COLO829 (cell line): ENCODE results near the gene ZNF318.
"Not testable (repeated sequence)": the region's sequence is repeated elsewhere in the genome, so short reads cannot be mapped to it uniquely, and the experiment has no call there.

Experiments used
- DNase-seq: peaks from one replicate; pipeline ENCODE4 v3.0.0; 2012; ENCODE audit warnings: low spot score

The ZNF318 gene

GRCh38 chr6:43369174-43370002 is at the start of gene ZNF318:
Gene ZNF318 (minus strand): TSS chr6:43369647. CDS start chr6:43369365, 282 bp downstream.
- peak; percentile 93 for DNase-seq

- DNase-seq = no peak
These were observed 47.5 kb upstream of the ZNF318 start for GRCh38 chr6:43416935-43417334.

- not testable (repeated sequence) for DNase-seq
These were observed 45.8 kb upstream of the ZNF318 start for GRCh38 chr6:43415275-43415674.

GRCh38 chr6:43413002-43413401 is 43.6 kb upstream of the ZNF318 start:
- DNase-seq = no peak

GRCh38 chr6:43412541-43412940 is 43.1 kb upstream of the ZNF318 start:
- DNase-seq = no peak

- DNase-seq = not testable (repeated sequence)
These were observed 41.3 kb upstream of the ZNF318 start for GRCh38 chr6:43410776-43411175.

- DNase-seq = no peak
These were observed 38.8 kb upstream of the ZNF318 start for GRCh38 chr6:43408259-43408658.

- no peak for DNase-seq
These were observed 37.8 kb upstream of the ZNF318 start for GRCh38 chr6:43407296-43407695.

GRCh38 chr6:43405354-43405753 is 35.9 kb upstream of the ZNF318 start:
- no peak for DNase-seq

GRCh38 chr6:43402820-43403219 is 33.4 kb upstream of the ZNF318 start:
- DNase-seq = no peak

- no peak for DNase-seq
These were observed 32.3 kb upstream of the ZNF318 start for GRCh38 chr6:43401730-43402129.

GRCh38 chr6:43399932-43400487 is 30.6 kb upstream of the ZNF318 start:
- no peak for DNase-seq

GRCh38 chr6:43396408-43397149 is 27.1 kb upstream of the ZNF318 start:
- DNase-seq = no peak

- no peak for DNase-seq
These were observed 26.3 kb upstream of the ZNF318 start for GRCh38 chr6:43395776-43396175.

- DNase-seq = no peak
These were observed 25.5 kb upstream of the ZNF318 start for GRCh38 chr6:43394982-43395381.

GRCh38 chr6:43393602-43394001 is 24.2 kb upstream of the ZNF318 start:
- DNase-seq = no peak

- DNase-seq = not testable (repeated sequence)
These were observed 23.7 kb upstream of the ZNF318 start for GRCh38 chr6:43393133-43393532.

- no peak for DNase-seq
These were observed 22.1 kb upstream of the ZNF318 start for GRCh38 chr6:43391440-43392031.

- DNase-seq = not testable (repeated sequence)
These were observed 21.4 kb upstream of the ZNF318 start for GRCh38 chr6:43390753-43391439.

GRCh38 chr6:43389730-43390295 is 20.4 kb upstream of the ZNF318 start:
- DNase-seq = no peak

GRCh38 chr6:43386492-43386891 is 17.0 kb upstream of the ZNF318 start:
- DNase-seq = no peak
